Smooth muscle cell (in vitro differentiated cells): Measurements from ENCODE around the gene FOXJ1. TPM values are rescaled to one million over a fixed set of nuclear protein-coding genes. Genes with fewer than 3 reads are reported as not detected.
A peak's percentile ranks its signal among the peaks of the same experiment; 100 is the strongest.
"Not testable (repeated sequence)": the region's sequence is repeated elsewhere in the genome, so short reads cannot be mapped to it uniquely, and the experiment has no call there.

Source experiments
- DNase-seq: peaks from one replicate; lab custom pipeline; 2025; ENCODE audit not compliant: unreplicated experiment; lab: John Stamatoyannopoulos, UW
- H2AFZ ChIP-seq: fragments of 200-600 bp; sonication (generic); 2 replicates; pipeline ENCODE4 v1.6.0; 2016; ENCODE audit warnings: antibody characterized with exemption, low read depth, mild to moderate bottlenecking
- H3F3A ChIP-seq: fragments of 200-600 bp; sonication (generic); 2 replicates; pipeline ENCODE4 v1.6.0; 2017; ENCODE audit warnings: antibody characterized with exemption, low read depth
- H3K27ac ChIP-seq: fragments of 200-600 bp; sonication (generic); 2 replicates; pipeline ENCODE4 v1.5.1; 2016; ENCODE audit warnings: low read depth, mild to moderate bottlenecking
- H3K27me3 ChIP-seq: fragments of 200-600 bp; sonication (generic); 2 replicates; pipeline ENCODE4 v1.6.1; 2016; ENCODE audit warnings: low read depth, mild to moderate bottlenecking
- H3K36me3 ChIP-seq: fragments of 200-600 bp; sonication (generic); 2 replicates; pipeline ENCODE4 v1.5.1; 2016; ENCODE audit warnings: low read depth
- H3K4me1 ChIP-seq: fragments of 200-600 bp; sonication (generic); 2 replicates; pipeline ENCODE4 v1.5.1; 2016; ENCODE audit warnings: low read depth
- H3K4me2 ChIP-seq: fragments of 200-600 bp; sonication (generic); 2 replicates; pipeline ENCODE4 v1.6.0; 2016; ENCODE audit warnings: mild to moderate bottlenecking
- H3K4me3 ChIP-seq: fragments of 200-600 bp; sonication (generic); 2 replicates; pipeline ENCODE4 v1.5.1; 2016; ENCODE audit warnings: mild to moderate bottlenecking
- H3K79me2 ChIP-seq: fragments of 200-600 bp; sonication (generic); 2 replicates; pipeline ENCODE4 v1.6.0; 2016; ENCODE audit warnings: low read depth, mild to moderate bottlenecking
- H3K9ac ChIP-seq: fragments of 200-600 bp; sonication (generic); 2 replicates; pipeline ENCODE4 v1.6.0; 2016; ENCODE audit warnings: low read depth
- H3K9me3 ChIP-seq: fragments of 200-600 bp; sonication (generic); replicated peaks from 2 replicates; pipeline ENCODE4 v1.5.1; 2016; ENCODE audit warnings: low read depth
- H4K20me1 ChIP-seq: fragments of 200-600 bp; sonication (generic); 2 replicates; pipeline ENCODE4 v1.6.0; 2016; ENCODE audit warnings: low read depth
- CTCF ChIP-seq: fragments of 200-600 bp; sonication (generic); IDR thresholded peaks from 2 replicates; pipeline ENCODE4 v1.5.1; 2017; ENCODE audit warnings: borderline replicate concordance, mild to moderate bottlenecking, antibody characterized with exemption; ENCODE audit not compliant: insufficient read depth, poor library complexity, severe bottlenecking
- WGBS: methylation state at CpG from one replicate; pipeline ENCODE4 v1.1.7; 2016; ENCODE audit warnings: low lambda C conversion rate; 5-methylcytosine and 5-hydroxymethylcytosine counted together
- polyA plus RNA-seq: library from polyadenylated mRNA; unstranded; fragments of >200 nt; fragmentation: Nextera tagmentation; extraction: Ambion mirVana; gene quantifications from 2 replicates; pipeline ENCODE4 v1.2.1, GENCODE V29; 2016
- total RNA-seq: library from RNA; depleted of rRNA; stranded (reverse); fragments of >200 nt; gene quantifications from 2 replicates; pipeline ENCODE4 v1.2.3, GENCODE V29; 2014

The FOXJ1 gene
- total and polyA plus RNA-seq, 2 experiments from 2014 or later = not detected

GRCh38 chr17:76188213-76189016 lies 47.4 kb upstream of the FOXJ1 start:
- 81% methylated on average over 4 of the region's 4 CpGs for WGBS
- TF ChIP-seq CTCF = no peak
- H3K27ac ChIP-seq = no peak overlapping the region
- H3K27me3 ChIP-seq = no peaks in the 10 kb centered on the region
- no peak overlapping the region for H3K9ac ChIP-seq
- no peak for DNase-seq
- no peak overlapping the region for H2AFZ ChIP-seq
- no peaks in the 10 kb centered on the region for H3F3A ChIP-seq
- no peaks in the 10 kb centered on the region for H3K36me3 ChIP-seq
- no peaks in the 10 kb centered on the region for H3K79me2 ChIP-seq
- H3K4me3 ChIP-seq = no peak overlapping the region
- H3K4me2 ChIP-seq = no peak overlapping the region
- no peaks in the 10 kb centered on the region for H3K9me3 ChIP-seq
- H3K4me1 ChIP-seq = no peaks in the 10 kb centered on the region
- no peaks in the 10 kb centered on the region for H4K20me1 ChIP-seq

GRCh38 chr17:76186774-76187173 lies 45.7 kb upstream of the FOXJ1 start:
- H3K79me2 ChIP-seq, H3F3A ChIP-seq, H3K27me3 ChIP-seq, H3K36me3 ChIP-seq, H3K9ac ChIP-seq, H2AFZ ChIP-seq, H3K9me3 ChIP-seq, H3K27ac ChIP-seq, DNase-seq, H3K4me2 ChIP-seq, H3K4me3 ChIP-seq, H3K4me1 ChIP-seq, H4K20me1 ChIP-seq: not testable (repeated sequence)
- 94% methylated on average over 2 of the region's 2 CpGs for WGBS

- no peak for DNase-seq
- Histone ChIP-seq H3K36me3 (no peaks in the 10 kb centered on the region), H3K4me3 (no peak overlapping the region), H3K4me2 (no peak overlapping the region), H3K4me1 (no peaks in the 10 kb centered on the region), H3K27me3 (no peaks in the 10 kb centered on the region), H4K20me1 (no peaks in the 10 kb centered on the region), H3K27ac (no peak overlapping the region), H3K9ac (no peak overlapping the region), H3F3A (no peaks in the 10 kb centered on the region), H3K79me2 (no peaks in the 10 kb centered on the region), H3K9me3 (no peaks in the 10 kb centered on the region), H2AFZ (no peak overlapping the region)
- 65% methylated on average over 2 of the region's 2 CpGs for WGBS
- no peak for TF ChIP-seq CTCF
Measured at GRCh38 chr17:76184290-76184689, 43.2 kb upstream of the FOXJ1 start.

GRCh38 chr17:76182016-76182764 lies 41.1 kb upstream of the FOXJ1 start:
- H3K27me3 ChIP-seq = no peaks in the 10 kb centered on the region
- WGBS = 22% methylated on average over 11 of the region's 11 CpGs
- H3K36me3 ChIP-seq = no peaks in the 10 kb centered on the region
- H3K9me3 ChIP-seq = no peaks in the 10 kb centered on the region
- H3K27ac ChIP-seq = no peak overlapping the region
- H3K4me1 ChIP-seq = no peaks in the 10 kb centered on the region
- H3K4me3 ChIP-seq = no peak overlapping the region
- H2AFZ ChIP-seq = peak overlapping the region; percentile 41
- H3K9ac ChIP-seq = no peak overlapping the region
- peak; percentile 83 for TF ChIP-seq CTCF
- no peaks in the 10 kb centered on the region for H4K20me1 ChIP-seq
- DNase-seq = peak; percentile 77
- no peaks in the 10 kb centered on the region for H3F3A ChIP-seq
- H3K4me2 ChIP-seq = peak overlapping the region; percentile 38
- no peaks in the 10 kb centered on the region for H3K79me2 ChIP-seq
